ENCODE results near the gene PSKH1.

PSKH1 gene

GRCh38 chr16:67962135-67962534, 69.1 kb downstream of the PSKH1 start:
- no peak overlapping the region for H3K9ac ChIP-seq
- TF ChIP-seq, protein P1, sequence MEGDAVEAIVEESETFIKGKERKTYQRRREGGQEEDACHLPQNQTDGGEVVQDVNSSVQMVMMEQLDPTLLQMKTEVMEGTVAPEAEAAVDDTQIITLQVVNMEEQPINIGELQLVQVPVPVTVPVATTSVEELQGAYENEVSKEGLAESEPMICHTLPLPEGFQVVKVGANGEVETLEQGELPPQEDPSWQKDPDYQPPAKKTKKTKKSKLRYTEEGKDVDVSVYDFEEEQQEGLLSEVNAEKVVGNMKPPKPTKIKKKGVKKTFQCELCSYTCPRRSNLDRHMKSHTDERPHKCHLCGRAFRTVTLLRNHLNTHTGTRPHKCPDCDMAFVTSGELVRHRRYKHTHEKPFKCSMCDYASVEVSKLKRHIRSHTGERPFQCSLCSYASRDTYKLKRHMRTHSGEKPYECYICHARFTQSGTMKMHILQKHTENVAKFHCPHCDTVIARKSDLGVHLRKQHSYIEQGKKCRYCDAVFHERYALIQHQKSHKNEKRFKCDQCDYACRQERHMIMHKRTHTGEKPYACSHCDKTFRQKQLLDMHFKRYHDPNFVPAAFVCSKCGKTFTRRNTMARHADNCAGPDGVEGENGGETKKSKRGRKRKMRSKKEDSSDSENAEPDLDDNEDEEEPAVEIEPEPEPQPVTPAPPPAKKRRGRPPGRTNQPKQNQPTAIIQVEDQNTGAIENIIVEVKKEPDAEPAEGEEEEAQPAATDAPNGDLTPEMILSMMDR (conservative IDR thresholded peaks at IDR 0.05; ENCODE audit: low read depth, low read length): no peak
- H3K4me3 ChIP-seq (IDR thresholded peaks at IDR 0.05; ENCODE audit: insufficient read depth, low read depth, low read length): no peak overlapping the region
- H3K4me1 ChIP-seq (ENCODE audit: low read depth, poor library complexity, severe bottlenecking): peaks cover 44% of the 10 kb centered on the region
- no peak overlapping the region for H2AFZ ChIP-seq (ENCODE audit: low read depth)
- no peaks in the 10 kb centered on the region for H3K27me3 ChIP-seq (ENCODE audit: insufficient read depth, low read depth)
- H3K36me3 ChIP-seq (ENCODE audit: insufficient read depth): no peaks in the 10 kb centered on the region
- H3K79me2 ChIP-seq (ENCODE audit: insufficient read depth, low read depth): no peaks in the 10 kb centered on the region
- H3K4me2 ChIP-seq: no peak overlapping the region
- H4K20me1 ChIP-seq (ENCODE audit: insufficient read depth): no peaks in the 10 kb centered on the region
- no peak overlapping the region for H3K27ac ChIP-seq

DNA sequence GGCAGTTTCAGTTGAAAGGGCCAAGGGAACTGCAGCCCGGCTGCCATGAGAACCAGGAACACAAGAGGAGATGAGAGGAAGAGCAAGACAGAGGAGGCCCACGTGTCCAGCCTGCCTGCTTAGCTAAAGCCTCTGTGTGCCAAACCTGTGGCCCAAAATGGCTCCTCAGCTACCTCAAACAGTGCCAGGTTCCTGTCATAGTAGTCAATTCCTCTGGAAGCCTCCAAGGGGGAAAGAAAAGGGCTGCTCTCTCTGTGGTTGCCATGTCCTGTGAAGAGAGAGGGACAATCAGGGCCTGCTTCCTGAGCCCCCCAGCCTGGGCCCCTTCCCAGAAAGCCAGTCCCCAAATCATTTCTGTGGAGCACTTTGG, 70.2 kb downstream of the PSKH1 start:
- peak overlapping the region; percentile 31; the same call in 1 of the 2 replicates for H3K4me2 ChIP-seq

DNA sequence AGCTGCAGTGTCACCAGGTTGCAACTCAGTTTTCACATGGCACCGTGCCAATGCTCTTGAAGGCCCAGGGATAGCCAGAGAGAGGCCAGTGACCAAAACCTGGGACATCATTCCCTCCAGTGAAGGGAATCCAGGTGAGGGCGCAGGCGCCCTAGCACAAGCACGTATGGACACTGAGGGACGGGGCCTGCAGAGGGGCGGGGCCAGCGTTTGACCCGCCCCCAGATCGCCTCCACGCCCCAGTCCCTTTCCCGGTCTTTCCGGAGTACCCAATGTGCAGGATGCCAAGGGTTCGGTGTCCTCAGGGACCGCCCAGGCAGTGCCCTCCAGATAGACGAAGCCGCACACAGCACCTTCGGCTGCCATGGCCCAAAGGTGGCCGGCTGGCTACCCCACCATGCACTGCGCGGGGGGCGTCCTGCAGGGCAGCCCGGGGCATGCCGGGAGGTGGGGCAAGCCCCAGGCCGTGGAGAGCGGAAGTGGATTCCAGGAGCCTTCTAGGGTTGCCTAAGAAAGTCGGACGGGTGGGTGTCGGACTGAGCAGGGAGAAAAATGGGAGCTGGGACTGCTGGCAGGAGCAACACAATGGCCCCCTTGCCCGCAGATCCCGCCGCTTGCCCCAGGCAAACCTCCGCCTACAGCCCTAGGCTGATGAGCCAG, 70.7 kb downstream of the PSKH1 start:
- Histone ChIP-seq H3K9ac (no peak overlapping the region), H3K79me2 (ENCODE audit: insufficient read depth, low read depth) (no peaks in the 10 kb centered on the region), H4K20me1 (ENCODE audit: insufficient read depth) (no peaks in the 10 kb centered on the region), H3K27me3 (ENCODE audit: insufficient read depth, low read depth) (no peaks in the 10 kb centered on the region), H3K27ac (peak overlapping the region; percentile 11; the same call in 1 of the 2 replicates), H3K4me1 (ENCODE audit: low read depth, poor library complexity, severe bottlenecking) (peaks cover 50% of the 10 kb centered on the region), H3K4me2 (peak overlapping the region; percentile 31; the same call in 1 of the 2 replicates), H2AFZ (ENCODE audit: low read depth) (no peak overlapping the region), H3K4me3 (IDR thresholded peaks at IDR 0.05; ENCODE audit: insufficient read depth, low read depth, low read length) (no peak overlapping the region), H3K36me3 (ENCODE audit: insufficient read depth) (no peaks in the 10 kb centered on the region)
- TF ChIP-seq, protein P1 (conservative IDR thresholded peaks at IDR 0.05; ENCODE audit: low read depth, low read length): no peak

More for the DNA sequence above, 70.2 kb downstream of the PSKH1 start:
- TF ChIP-seq, protein P1 (conservative IDR thresholded peaks at IDR 0.05; ENCODE audit: low read depth, low read length): no peak
- Histone ChIP-seq H4K20me1 (ENCODE audit: insufficient read depth) (no peaks in the 10 kb centered on the region), H3K9ac (no peak overlapping the region), H3K27me3 (ENCODE audit: insufficient read depth, low read depth) (no peaks in the 10 kb centered on the region), H3K27ac (peak overlapping the region; percentile 11; the same call in 1 of the 2 replicates), H3K4me1 (ENCODE audit: low read depth, poor library complexity, severe bottlenecking) (peaks cover 50% of the 10 kb centered on the region), H3K36me3 (ENCODE audit: insufficient read depth) (no peaks in the 10 kb centered on the region), H3K79me2 (ENCODE audit: insufficient read depth, low read depth) (no peaks in the 10 kb centered on the region), H2AFZ (ENCODE audit: low read depth) (no peak overlapping the region), H3K4me3 (IDR thresholded peaks at IDR 0.05; ENCODE audit: insufficient read depth, low read depth, low read length) (no peak overlapping the region)

- H3K9ac ChIP-seq: no peak overlapping the region
- H3K4me1 ChIP-seq (ENCODE audit: low read depth, poor library complexity, severe bottlenecking): peaks cover 50% of the 10 kb centered on the region
- H2AFZ ChIP-seq (ENCODE audit: low read depth): no peak overlapping the region
- TF ChIP-seq, protein P1 (conservative IDR thresholded peaks at IDR 0.05; ENCODE audit: low read depth, low read length): no peak
- H3K4me3 ChIP-seq (IDR thresholded peaks at IDR 0.05; ENCODE audit: insufficient read depth, low read depth, low read length): no peak overlapping the region
- peak overlapping the region; percentile 31; the same call in 1 of the 2 replicates for H3K27ac ChIP-seq
- peak overlapping the region; percentile 31 for H3K4me2 ChIP-seq
- no peaks in the 10 kb centered on the region for H3K27me3 ChIP-seq (ENCODE audit: insufficient read depth, low read depth)
- no peaks in the 10 kb centered on the region for H3K36me3 ChIP-seq (ENCODE audit: insufficient read depth)
- no peaks in the 10 kb centered on the region for H3K79me2 ChIP-seq (ENCODE audit: insufficient read depth, low read depth)
- no peaks in the 10 kb centered on the region for H4K20me1 ChIP-seq (ENCODE audit: insufficient read depth)
Measured at GRCh38 chr16:67964477-67965131, 71.5 kb downstream of the PSKH1 start.

Measured in KMS-11 (cell line).